Fibroblast of lung (primary cell): ENCODE measurements around the gene CFLAR.

Experiments used
- CTCF ChIP-seq, 2 donors: IDR thresholded peaks in 1 of 2; conservative IDR thresholded peaks in 1 of 2; 1 replicate in 1 of 2; 2 replicates in 1 of 2; pipeline ENCODE4 v1.5.1; 2011 to 2012; ENCODE audit warnings: low read length in 2 of 2, control low read depth in 1 of 2, inconsistent platforms in 1 of 2, low read depth in 1 of 2, mild to moderate bottlenecking in 1 of 2
- EZH2 ChIP-seq: IDR thresholded peaks from 2 replicates; pipeline ENCODE4 v1.5.1; 2012; ENCODE audit warnings: low read length, control low read depth, mild to moderate bottlenecking; ENCODE audit errors: missing control alignments

- TF ChIP-seq CTCF (conservative IDR thresholded peaks at IDR 0.05 in 1 of 2, IDR thresholded peaks at IDR 0.05 in 1 of 2; ENCODE audit: low read depth in 1 of 2, low read length in 2 of 2) = no peak
- no peak for TF ChIP-seq EZH2
These were observed 24.1 kb downstream of the CFLAR start for GRCh38 chr2:201139836-201140604.
